Measurements from ENCODE around the gene IRAK2.
"Not testable (repeated sequence)": the region's sequence is repeated elsewhere in the genome, so short reads cannot be mapped to it uniquely, and the experiment has no call there.

The IRAK2 gene

DNA sequence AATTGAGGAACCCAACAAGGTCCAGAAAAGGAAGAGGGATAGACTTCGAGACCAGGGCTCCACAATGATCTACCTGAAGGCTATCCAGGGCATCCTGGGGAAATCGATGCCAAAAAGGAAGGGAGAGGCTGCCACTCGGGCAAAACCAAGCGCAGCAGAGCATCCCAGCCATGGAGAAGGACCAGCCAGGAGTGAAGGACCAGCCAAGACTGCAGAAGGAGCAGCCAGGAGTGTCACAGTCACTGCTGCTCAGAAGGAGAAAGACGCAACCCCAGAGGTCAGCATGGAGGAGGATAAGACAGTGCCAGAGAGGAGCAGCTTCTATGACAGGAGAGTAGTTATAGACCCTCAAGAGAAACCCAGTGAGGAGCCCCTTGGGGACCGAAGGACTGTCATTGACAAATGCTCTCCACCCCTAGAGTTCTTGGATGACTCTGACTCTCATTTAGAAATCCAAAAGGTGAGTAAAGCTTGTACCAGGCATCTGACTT is 95.5 kb downstream of the IRAK2 start:
- DNase-seq, result no peak

DNA sequence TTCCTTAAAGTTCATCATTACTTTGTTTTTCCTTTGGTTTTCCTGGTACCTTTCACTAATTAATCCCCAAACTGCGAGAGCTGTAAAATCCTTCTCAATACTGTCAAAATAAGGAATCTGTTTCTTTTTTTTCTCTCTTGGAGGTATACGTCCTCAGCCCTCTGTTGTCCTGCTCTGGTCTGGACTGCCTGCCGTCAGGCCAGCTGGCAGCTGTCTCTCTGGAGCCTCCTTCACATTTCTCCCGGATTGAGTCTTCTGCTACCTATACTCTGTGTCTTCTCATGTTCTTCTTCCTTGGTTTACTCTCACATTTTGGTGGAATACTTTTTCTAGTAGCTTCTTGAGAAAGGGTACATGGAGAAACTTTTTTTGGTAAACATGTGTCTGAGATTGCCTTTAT is 97.3 kb downstream of the IRAK2 start:
- no peak for DNase-seq

DNA sequence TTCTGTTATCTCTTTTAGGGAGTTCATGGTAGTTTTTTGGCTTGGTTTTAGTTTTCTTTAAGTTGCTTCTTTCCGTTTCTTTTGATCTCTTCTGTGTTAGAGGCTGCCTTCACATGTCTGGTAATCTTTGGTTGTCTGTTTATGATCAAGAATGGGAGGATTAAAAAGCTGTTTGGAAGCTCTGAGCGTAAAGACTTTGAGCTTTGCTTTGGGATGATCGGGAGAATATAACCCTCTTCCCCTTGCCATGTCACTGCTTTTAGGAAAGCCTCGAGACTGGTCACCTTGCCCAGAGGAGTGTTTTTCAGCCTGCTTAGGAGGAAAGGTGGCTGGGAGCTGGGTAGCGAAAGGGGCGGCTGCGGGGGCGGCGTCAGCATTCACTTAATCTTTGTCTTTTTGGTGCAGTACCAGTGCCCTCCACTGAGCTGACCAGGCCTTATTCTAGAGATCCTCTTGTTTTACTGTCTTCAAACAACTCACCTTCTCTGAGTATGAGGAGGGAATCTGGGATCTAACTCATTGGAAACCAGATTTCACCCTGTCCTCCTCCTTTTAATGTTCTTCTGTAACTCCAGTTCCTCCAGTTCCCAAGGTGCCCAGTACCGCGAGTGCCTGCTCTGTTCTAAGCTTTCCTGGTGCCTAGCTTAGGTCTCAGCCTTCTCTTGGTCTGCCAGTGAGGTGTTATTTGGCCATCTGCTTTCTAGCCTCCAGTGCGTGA is 99.1 kb downstream of the IRAK2 start:
- DNase-seq, result peak; percentile 28

DNA sequence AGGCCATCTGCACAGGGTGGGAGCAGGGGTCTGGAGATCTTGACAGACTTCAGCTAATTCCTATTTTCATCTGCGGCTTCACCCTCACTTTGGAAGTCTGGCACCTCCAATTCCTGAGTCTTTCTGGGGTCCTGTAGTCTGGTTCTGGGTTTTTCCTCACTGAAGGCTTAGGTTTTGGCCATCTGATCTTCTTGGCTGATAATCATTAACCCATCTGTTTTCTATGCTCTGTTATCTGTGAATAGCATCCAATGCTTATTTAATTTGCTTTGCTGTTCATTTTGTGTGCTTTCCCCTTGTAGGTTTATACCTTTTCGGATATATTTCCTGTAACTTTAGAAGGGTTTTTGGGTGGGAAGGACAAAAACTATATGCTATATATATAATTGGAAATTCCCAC is 101.1 kb downstream of the IRAK2 start:
- DNase-seq, result no peak

DNA sequence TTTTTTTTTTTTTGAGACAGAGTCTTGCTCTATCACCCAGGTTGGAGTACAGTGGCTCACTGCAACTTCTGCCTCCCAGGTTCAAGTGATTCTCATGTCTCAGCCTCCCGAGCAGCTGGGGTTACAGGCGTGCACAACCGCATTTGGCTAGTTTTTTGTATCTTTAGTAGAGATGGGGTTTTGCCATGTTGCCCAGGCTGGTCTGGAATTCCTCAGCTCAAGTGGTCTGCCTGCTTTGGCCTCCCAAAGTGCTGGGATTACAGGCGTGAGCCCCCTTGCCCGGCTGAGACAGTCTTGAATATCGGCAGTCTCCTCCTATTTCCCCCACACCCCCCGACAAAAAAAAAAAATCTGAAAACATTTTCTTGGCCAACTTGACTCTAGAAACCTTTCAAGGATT is 102.2 kb downstream of the IRAK2 start:
- DNase-seq, result not testable (repeated sequence)

DNA sequence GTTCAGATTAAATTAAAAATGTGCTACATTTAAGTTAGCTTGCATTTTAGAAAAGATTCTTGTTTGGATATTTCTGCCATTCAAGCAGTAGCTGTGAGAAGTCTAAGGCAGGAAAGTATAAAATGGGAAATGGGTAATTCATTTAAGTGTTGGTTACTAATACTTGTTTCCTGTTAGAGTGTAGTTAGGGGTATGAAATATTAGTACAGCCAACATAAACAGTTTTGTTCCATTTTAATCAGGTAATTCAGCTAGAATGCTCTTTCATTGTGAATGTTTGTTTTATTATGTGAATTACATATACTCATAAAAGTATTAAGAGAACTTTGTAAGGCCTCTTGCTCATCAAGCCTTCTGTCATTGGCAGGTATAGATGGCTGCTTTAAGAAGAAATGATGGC is 103.4 kb downstream of the IRAK2 start:
- DNase-seq, result no peak

DNA sequence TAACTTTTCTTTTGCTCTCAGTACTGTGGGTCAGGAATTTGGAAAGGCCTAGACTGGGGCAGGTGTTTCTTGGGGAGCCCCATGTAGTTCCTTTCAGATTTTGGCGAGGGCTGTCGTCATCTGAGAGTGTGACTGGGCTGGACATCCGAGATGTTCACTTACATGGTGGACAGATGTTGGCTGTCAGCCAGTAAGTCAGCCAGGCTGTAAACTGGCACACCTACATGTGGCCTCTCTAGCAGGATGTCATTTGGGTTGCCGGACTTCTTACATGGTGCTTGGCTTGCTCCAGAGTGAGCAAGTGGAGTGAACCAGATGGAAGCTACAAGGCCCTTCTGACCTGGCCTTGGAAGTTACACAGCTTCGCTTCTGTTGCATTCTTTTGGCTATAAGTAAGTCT is 104.2 kb downstream of the IRAK2 start:
- no peak for DNase-seq

DNA sequence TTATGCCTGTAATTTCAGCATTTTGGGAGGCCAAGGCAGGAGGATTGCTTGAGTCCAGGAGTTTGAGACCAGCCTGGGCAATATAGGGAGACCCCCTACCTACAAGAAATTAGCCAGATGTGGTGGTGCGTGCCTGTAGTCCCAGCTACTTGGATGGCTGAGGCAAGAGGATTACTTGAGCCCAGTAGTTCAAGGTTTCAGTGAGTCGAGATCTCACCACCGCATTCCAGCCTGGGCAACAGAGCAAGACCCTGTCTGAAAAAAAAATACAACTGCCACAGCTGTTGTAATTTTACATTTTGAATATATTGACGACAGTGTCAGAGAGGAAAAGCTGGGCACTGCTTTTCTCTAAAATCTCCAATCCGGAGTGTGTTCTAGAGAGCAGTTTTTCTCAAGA is 104.7 kb downstream of the IRAK2 start:
- DNase-seq, result no peak

DNA sequence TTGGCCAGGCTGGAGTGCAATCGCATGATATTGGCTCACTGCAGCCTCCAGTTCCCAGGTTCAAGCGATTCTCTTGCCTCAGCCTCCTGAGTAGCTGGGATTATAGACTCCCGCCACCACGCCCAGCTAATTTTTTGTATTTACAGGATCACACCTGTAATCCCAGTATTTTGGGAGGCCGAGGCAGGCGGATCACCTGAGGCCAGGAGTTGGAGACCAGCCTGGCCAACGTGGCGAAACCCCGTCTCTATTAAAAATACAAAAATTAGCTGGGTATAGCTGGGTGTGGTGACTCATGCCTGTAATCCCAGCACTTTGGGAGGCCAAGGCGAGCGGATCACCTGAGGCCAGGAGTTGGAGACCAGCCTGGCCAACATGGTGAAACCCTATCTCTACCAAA is 107.8 kb downstream of the IRAK2 start:
- not testable (repeated sequence) for DNase-seq

DNA sequence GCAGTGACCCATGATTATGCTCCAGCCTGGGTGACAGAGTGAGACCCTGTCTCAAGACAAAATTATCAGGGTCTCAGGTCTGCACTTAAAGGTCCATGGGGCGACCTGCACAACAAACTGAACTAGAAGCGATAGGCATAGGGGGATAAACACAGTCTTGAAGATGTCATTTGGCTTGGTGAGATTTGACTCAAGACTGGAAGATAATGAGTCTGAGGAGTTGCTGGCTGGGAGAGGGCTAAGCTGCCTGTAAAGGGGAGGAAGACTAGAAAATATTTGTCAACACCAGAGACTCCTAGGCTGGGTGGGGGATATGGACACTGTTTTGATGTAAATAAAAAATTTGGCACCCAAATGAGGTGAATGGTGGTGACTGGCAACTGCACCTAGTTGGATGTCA is 108.3 kb downstream of the IRAK2 start:
- no peak for DNase-seq

DNA sequence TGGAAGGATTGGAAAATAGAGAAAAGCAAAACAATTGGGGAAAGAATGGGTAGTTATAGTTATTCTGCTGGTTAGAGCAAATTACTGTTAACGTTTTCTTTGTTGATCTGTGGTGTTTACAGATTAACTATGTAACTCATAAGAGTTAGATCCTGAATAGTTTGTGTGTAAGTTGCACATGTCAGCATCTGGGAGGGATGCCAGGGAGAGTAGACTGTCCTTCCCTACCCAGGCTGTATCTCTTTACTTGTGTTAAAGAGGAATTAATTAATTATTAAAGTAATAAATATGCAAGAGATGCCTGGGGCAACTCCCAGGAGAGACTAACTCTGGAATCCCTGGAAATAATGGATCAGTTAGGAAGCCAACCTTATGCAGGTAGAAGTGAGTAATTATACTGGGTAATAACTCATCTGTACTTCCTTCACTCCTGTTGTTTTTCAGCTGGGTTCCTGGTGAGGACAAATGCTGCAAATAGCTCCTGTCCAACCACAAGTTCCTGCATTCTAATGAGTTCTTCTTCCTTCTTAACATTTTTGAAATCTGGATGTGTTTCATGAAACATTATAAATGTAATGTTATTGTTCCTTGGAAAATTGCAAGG is 109.1 kb downstream of the IRAK2 start:
- DNase-seq, result no peak

DNA sequence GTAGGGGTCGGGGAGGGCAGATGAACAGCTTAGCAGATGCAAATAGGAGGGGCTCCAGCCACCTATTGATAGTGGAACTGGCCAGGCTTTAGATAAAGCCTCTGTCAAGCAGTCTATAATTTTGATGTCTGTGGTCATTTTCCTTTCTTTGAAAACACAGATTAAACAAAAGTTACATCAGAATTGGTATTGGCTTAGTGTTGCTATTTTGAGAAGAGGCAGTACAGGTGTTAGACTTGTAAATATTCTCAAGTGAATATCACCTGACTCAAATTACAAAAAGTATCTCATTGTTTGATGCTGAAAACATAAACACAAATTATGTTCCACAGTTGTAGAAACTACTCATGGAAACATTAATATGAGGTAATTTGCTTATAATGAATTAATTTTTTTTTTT is 109.9 kb downstream of the IRAK2 start:
- DNase-seq, result peak; percentile 19

DNA sequence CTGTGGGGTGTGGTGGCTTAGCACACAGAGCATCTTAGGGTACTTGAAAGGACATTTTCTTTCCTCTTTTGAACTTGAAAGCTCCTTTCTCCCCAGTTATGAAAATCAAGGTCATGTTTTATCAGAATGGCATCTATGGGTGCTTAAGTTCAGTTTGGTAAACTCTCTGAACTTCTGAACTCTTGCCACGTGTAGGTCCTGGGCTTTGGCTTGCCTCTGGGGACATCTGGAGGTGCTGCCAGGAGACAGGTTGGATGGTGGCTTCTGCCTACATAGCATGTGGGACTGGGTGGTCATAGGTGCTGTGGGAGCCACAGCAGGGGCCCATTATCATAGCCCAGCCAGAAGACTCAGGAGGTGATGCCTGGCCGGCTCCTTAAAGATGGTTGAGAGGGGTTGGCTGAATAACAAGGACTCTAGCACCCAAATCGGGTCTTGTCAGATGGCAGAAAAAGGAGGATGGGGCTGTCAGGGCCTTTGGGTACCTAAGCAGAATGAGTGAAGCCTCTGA is 112.5 kb downstream of the IRAK2 start:
- no peak for DNase-seq

DNA sequence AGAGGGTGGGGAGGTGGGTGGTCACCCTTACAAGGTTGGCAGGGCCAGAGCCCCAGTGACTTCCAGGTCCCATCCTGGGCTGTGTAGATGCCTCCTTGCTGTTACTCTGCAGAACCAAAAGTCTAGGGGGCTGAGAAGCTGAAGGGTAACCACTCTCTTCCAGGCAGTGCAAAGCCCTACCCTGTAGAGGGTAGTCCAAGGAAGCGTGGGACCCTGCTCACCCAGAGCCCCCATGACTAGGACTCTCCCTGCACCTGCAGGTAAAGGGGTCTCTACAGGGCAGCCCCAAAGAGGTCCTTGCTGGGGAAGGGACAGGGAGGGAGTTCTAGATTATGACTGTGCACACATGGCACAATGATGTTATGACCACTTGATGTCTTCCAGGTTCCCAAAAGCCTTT is 113.8 kb downstream of the IRAK2 start:
- DNase-seq, result no peak

DNA sequence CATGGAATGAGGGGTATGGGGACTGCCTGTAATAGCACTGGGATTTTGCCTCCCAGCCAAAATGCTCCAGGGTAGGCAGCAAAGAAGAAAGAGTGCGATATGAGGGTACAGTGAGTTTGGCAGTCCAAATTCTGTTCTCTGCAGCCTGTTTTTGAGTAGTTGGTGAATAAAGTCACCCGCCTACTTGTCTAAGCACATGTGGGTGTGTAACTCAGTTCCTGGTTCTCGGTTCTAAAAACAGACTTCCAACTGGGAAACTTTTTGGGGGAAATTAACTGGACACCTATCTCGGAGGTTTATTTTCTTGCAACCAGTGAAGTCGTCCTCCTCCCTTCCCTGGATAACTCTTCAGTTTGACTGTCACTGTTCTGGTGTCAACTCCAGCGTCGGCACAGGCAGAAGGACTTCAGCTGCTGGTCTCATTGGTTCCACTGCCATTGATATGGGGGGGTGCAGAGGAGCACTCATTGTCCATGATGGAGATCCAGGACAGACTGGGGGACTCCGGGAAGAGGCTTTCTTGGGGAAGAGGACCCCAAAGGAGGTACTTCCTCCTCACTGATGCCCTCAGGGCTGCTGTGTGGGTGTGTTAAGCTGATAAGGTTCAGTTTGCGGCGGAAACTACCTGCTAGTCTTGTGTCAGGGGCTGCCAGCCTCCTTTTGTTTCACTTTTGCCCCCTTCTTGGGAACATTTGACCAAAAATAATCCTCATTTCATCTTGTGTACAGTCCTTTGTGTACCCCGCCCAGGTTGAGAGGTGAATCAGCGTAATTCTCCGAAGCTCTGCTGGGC is 114.9 kb downstream of the IRAK2 start:
- DNase-seq, result no peak

DNA sequence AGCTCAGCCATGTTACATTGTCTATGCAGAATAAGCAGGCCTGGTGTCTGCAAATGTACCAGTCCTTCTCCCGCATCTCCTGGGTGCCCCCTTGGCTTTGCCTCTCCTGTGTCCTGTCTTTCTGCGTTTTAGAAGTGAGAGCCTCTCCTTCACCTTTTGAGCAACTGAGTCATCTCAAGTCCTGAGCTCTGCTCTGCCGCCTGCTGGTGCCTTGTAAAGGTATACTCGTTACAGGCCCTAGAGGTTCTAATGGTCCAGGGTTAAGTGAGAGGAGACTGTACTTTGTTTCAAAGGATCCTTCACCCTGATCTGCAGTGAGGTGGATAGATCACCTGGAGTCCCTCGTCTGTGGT is 115.4 kb downstream of the IRAK2 start:
- no peak for DNase-seq

DNA sequence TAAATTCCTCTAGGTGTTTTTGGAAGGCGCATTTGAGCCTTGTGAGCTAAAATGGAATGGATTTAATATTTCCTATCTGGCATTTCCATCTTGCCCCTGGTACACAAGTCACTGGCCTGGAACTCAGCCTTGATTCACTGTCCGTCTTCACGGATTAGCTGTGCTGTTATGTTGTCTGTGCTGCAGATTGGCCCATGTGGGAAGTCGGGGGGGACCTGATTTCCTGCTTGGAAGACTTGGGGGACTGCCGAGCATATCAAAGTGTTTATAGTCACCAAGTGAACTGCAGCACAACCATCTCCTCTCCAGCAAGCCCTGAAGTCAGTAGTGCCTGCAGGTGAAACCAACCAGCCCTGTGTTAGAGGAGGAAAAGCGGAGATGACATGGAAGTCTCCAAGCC is 115.9 kb downstream of the IRAK2 start:
- no peak for DNase-seq

DNA sequence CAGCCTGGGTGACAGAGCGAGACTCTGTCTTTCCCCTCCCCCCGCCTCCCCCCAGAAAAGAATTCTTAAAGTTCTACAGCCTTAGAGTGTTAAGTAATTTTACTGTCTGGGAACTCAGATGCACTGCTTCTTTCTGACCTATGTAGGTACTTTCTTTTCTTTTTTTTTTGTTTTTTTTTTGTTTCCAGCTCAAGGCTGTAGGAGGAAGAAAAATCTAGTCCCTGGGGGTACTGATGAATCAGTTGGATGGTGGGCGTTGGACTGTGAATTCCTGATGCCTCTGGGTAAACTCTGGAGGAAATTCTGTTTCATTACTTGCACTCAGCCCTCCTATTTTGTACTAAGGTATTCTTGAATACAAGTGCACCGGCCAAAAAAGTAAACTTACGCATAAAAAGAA is 117.2 kb downstream of the IRAK2 start:
- no peak for DNase-seq

DNA sequence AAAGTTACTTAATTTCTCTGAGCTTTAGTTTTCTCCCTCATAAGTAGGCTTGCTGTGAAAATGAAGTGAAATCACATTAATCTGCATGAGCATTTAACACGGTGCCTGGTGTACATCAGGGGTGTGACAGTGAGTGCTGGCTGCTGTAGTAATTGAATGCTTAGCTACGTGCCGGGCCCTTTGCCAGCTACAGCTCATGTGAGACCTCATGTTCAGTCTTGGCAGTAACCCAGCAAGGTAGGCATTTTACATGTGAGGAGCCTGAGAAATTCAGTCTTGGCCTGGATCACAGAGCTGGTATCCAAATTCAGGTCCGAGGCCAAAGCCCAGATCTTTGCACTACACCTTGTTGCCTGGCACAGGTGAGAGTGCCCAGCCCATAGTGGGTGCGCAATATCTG is 118.9 kb downstream of the IRAK2 start:
- DNase-seq, result no peak

DNA sequence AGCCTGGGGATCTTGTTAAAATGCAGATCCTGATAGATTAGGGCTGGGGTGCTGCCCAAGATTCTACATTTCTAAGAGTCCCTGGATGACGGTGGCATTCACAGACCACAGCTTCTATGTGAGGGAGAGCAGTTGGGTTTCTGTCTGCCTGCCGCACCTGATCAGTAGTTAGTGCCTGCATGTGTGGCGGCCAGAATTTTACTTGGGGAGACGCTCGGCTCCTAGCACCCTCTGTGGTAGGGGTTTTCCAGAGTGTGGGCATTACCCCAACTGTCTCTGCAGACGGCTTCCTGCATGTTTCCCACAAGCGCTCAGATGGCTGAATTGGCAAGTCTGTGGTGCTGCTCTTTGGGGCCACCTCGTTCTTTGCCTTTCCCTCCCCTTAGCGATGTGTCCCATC is 119.8 kb downstream of the IRAK2 start:
- DNase-seq, result no peak

DNA sequence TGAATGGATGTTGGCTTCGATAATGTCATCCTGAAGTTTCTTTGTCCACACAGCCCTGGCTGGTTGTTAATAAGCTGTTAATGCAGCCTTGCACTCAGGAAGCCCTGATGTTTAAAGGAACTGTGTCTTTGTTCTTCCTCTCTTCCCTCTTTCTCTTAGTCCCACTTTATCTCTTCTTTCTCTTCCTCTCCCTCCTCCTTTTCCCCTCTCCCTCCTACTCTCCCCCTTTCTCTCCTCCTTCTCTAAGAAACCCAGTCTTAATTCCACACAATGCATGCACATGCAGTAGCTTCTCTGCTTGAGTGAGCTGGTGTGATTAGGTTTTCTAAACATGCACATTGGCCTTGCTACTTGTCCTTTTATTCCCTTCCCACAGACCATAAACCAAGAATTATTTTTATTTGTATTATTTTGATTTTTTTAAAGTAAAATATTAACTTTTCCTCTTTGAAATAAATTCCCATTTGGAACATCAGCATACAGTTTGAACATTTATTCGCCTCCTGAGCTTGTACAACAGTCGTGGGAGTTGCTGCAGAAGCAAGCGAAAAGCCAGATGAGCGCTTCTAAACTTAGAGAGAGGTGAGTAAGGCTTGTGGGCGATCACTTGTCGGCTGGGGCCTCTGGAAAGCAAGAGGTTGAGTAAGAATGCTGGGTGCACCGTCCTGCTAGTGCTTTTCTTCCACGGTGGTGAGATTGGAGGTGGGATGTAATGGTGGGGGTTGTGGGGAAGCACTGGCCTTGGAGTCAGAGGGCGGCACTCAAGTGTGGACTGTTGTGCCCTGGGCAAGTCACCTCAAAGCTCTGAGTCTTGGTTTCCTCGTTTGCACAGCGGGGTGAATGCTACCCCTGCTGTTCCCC is 120.8 kb downstream of the IRAK2 start:
- no peak for DNase-seq

DNA sequence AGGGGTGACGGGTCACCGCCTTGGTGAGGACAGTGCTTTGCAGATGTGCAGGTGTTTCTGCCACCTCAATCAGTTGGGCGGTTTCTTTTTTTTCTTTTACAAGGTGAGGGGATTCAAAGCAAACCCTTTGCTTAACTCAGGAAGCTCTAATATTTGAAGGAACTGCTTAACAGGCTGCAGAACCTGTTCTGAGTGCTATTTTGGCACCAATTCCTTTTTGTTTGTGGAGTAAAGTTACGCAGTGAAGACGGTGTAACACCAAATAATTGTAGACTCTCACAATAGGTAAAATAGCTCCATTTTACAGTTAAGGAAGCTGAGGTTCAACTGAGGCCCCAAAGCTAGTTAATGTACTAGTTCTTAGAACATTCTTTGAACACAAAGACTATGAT is 121.4 kb downstream of the IRAK2 start:
- no peak for DNase-seq

All from NCI-H2227 treated with DMSO at 0.1 percent for 48 hours (cell line).